ENCODE measurements around the gene ZNF678.

ZNF678 gene

GRCh38 chr1:227723474-227723873 is 160.1 kb downstream of the ZNF678 start:
- DNase-seq (ENCODE audit: low spot score): no peak

GRCh38 chr1:227725046-227725445 is 161.7 kb downstream of the ZNF678 start:
- DNase-seq (ENCODE audit: low spot score): no peak

- no peak for DNase-seq (ENCODE audit: low spot score)
Measured at GRCh38 chr1:227726318-227726717, 163.0 kb downstream of the ZNF678 start.
